NCI-H1105 (cell line): ENCODE results near the gene MDFI.

Source experiments
- DNase-seq: peaks from one replicate; lab custom pipeline; 2025; lab: John Stamatoyannopoulos, UW

The MDFI gene

GRCh38 chr6:41634657-41635056 is 3.6 kb upstream of the MDFI start:
- DNase-seq: no peak

GRCh38 chr6:41635365-41635764 is 2.9 kb upstream of the MDFI start:
- no peak for DNase-seq

- DNase-seq: no peak
Measured at GRCh38 chr6:41636833-41637193, 1.5 kb upstream of the MDFI start.

DNA sequence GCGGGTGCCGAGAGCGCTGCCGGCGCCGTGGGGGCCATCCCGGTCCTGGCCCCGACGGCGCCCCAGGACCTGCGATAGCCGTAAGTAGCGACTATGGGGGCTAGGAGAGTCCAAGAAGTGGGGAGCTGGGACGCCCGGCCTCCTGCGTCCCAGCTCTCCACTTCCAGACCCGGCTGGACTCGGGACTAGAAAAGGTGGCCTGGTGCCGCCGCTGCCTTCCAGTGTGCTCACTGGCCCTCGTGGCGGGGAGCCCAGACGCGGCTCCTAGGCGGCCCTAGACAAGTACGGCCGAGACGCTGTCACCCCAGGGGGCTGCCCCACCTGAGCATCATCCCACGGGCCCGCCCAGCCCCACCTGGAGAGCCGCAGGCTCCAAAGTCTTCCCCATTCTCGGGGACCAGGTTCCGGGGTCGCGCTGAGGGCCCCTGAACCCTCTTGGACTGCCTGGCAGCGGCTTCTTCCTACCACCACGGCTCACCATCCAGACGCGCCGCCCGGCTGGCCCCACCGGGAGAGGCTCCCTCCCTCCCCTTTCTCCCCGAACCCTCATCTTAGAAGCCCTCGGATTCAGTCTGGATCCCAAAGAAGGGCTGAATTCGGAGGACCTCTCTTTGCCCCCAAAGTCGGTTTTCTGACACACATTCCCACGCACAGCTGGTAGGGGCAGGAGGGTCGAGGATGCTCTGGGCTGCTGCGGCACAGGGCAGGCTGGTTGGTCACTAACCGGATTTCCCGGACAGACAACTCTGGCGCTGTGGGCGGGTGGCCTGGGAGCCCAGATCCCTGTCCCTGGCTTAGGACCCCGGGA is 870 bp upstream of the MDFI start:
- DNase-seq: no peak

- no peak for DNase-seq
Measured at GRCh38 chr6:41638935-41639808, 904 bp downstream of the MDFI start.

- DNase-seq: no peak
Measured at GRCh38 chr6:41639809-41640371, 1.6 kb downstream of the MDFI start.

- no peak for DNase-seq
Measured at GRCh38 chr6:41640426-41640825, 2.2 kb downstream of the MDFI start.

- no peak for DNase-seq
Measured at GRCh38 chr6:41641352-41641925, 3.2 kb downstream of the MDFI start.

GRCh38 chr6:41642090-41642959 is 4.1 kb downstream of the MDFI start:
- DNase-seq: no peak

GRCh38 chr6:41642960-41643898 is 5.0 kb downstream of the MDFI start:
- DNase-seq: no peak

- no peak for DNase-seq
Measured at GRCh38 chr6:41643899-41644269, 5.6 kb downstream of the MDFI start.

DNA sequence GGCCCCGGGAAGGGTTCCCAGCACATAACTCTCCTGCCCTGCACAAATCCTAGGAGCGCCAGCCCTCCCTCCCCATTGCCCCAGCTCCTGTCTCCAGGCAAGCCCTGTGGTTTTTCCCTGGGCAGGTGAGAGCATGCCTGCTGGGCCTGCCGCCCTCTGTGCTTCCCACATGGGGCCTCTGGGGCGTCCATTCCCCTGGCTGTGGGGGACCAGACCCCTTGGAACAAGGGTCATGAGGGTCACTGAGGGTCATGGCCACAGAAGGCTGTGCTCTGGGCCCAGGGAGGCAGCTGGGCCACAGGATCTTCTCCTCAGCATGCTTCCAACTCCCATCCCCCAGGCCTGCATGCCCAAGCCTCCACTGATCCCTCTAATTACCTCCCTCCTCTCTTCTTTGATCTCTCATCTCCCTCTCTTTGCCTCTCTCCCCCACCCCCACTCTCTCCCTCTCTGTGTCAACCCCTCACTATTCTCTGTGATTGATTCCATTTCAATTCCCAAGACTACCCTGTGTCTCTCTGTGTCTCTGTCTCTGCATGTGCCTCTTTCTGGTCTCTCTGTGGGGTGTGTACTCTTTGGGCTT is 6.1 kb downstream of the MDFI start:
- peak; percentile 20 for DNase-seq

- no peak for DNase-seq
Measured at GRCh38 chr6:41645007-41645618, 6.8 kb downstream of the MDFI start.

DNA sequence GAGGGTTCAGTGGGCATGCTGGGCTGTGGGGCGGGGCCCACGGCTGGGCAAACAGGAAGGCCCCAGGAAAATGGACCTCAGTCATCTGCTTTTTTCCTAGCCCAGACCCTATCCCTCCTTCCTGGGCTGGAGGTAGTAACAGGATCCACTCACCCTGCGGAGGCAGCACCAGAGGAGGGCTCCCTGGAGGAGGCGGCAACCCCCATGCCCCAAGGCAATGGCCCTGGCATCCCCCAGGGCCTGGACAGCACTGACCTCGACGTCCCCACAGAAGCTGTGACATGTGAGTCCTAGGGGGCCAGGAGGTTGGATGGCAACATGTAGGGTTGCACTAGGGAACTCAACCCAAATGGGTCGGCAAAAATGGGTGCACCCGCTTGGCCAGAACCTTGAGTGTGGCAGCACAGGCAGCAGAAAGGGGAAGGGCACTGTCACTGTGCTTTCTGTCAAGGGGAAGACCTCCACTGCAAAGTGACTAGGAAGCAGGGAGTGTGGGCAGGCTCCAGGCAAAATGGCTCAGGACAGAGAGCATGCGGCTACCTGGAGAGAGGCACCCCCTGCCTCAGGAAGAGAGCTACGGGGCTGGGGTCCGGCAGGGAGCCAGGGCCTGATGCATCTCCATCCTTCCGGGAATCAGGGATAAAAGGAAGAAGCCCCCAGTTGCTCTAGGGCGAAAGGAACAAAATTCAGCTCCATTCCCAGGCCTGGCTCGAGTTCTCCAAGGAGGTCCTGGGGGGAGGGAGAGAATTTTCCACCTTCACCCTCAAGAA is 7.9 kb downstream of the MDFI start:
- DNase-seq: no peak

- DNase-seq: no peak
Measured at GRCh38 chr6:41647061-41647511, 8.8 kb downstream of the MDFI start.

DNA sequence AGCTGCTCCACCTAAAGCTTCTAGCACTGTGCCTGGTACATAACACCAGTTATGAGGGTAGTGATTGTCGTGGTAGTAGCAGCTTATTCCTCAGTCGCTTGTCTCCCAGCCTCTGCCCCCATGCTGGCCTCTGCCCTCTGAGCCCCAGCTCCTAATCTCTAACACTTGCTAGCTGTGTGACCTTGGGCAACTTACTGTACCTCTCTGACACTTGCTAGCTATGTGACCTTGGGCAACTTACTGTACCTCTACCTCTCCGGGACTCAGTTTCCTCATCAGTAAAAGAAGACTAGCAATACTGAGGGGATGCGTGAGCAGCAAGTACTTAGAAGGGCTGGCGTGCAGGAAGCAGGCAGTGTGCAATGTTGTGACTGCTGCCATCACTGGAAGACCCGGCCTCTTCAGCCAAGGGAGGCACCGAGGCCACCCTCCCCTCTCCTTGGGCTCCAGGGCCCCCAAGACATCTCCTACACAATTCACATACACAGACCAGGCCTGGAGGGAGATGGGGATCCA is 9.9 kb downstream of the MDFI start:
- DNase-seq: no peak

GRCh38 chr6:41648921-41649320 is 10.7 kb downstream of the MDFI start:
- DNase-seq: no peak

- no peak for DNase-seq
Measured at GRCh38 chr6:41649596-41649995, 11.3 kb downstream of the MDFI start.

DNA sequence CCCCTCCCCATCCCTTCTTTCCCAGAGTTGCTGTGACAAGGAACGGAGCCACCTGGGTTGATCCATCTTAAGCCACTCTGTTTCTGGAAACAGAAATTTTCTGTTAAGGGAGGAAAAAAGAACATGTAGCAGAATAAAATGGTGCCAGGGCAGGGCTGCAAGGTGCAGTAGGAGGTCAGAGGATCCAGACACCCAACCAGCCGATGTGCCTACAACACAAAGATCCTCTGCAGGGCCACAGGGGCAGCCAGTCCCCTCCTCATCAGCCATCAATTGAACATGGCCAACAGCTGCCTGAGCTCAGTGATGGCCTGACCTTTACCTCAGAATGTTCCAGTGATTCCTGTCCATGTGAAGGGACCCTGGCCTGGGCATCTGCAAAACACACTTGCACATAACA is 11.9 kb downstream of the MDFI start:
- DNase-seq: no peak
